CD4-positive, alpha-beta T cell treated with Interleukin-17A for 1 hour (primary cell): ENCODE measurements around the gene IRF3.

ENCODE experiments used
- DNase-seq: peaks from one replicate; pipeline ENCODE4 v3.0.0-alpha.2; 2020

Gene IRF3

GRCh38 chr19:49614096-49614833 lies 51.4 kb downstream of the IRF3 start:
- DNase-seq, result peak; percentile 17

- DNase-seq, result no peak
Measured at GRCh38 chr19:49613374-49613773, 52.3 kb downstream of the IRF3 start.
